Measurements from ENCODE around the gene LRRC37A3. TPM values are rescaled to one million over a fixed set of nuclear protein-coding genes. Genes with fewer than 3 reads are reported as not detected.
"Not testable (repeated sequence)": the region's sequence is repeated elsewhere in the genome, so short reads cannot be mapped to it uniquely, and the experiment has no call there.

The LRRC37A3 gene
- total RNA-seq, result 28.4 and 38.2 TPM in 2 replicates

DNA sequence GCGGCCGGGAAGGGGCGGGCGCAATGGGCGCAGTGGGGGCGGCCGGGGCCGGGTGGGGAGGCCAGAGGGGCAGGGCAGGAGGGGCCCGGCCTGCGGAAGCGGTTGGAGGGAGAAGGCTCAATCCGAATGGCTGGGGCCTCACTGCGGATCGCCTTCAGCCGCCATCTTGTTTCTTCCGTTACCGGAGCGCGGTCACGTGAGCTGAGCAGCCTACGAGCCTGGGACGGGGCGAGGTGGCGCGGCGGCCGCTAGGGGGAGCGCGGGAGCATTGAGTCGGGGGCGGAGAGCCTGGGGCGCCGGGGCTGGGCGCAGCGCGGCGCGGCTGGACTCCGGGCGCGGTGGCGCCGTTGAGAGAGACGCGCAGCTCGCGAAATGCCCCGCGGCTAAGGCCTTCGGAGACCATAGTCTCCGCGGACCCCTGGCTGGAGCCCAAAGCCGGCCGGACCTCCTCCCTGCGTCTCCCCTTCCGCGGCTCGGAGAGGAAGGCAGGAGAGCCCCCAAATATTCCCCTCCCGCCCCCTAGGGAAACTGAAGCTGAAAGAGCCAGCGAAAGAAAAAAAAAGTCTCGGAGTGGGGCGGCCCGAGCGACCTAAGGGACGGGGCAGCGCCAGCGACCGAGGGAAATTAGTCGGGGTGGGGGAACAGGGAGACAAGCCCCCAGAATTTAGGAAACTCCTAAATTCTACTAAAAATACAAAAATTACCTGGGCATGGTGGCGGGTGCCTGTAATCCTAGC is at the start of gene LRRC37A3:
Gene LRRC37A3, minus strand, starts transcription at position 190 of the 737 bp plus-strand sequence. CDS start 22,221 bp downstream, outside the sequence.
- H3K27me3 Mint-ChIP-seq; H3K9me3 Mint-ChIP-seq; H3K36me3 Mint-ChIP-seq (ENCODE audit: low read depth): not testable (repeated sequence)
- POLR2A ChIA-PET, result interaction anchor here (0.7 to 2.7 kb wide), 15 partner anchors 19 to 1177 kb away, joined by 3 to 17 read pairs (median 5); partner anchors contain the start of genes CEP95, DDX5 and GNA13
- Mint-ChIP-seq H3K27ac (peak within 1 kb of the TSS; percentile 92), H3K4me1 (peaks cover 47% of the 10 kb centered on the region), H3K4me3 (peak within 1 kb of the TSS; percentile 87)
- DNase-seq (peak; percentile 100), ATAC-seq (ENCODE audit: low read depth) (peak; percentile 92)
- intact Hi-C loops (cut with micrococcal nuclease), result loop anchor here (2.0 to 10.0 kb wide), 7 partner anchors 45 to 275 kb away; partner anchors contain the start of gene GNA13
- TF ChIP-seq, protein P1, sequence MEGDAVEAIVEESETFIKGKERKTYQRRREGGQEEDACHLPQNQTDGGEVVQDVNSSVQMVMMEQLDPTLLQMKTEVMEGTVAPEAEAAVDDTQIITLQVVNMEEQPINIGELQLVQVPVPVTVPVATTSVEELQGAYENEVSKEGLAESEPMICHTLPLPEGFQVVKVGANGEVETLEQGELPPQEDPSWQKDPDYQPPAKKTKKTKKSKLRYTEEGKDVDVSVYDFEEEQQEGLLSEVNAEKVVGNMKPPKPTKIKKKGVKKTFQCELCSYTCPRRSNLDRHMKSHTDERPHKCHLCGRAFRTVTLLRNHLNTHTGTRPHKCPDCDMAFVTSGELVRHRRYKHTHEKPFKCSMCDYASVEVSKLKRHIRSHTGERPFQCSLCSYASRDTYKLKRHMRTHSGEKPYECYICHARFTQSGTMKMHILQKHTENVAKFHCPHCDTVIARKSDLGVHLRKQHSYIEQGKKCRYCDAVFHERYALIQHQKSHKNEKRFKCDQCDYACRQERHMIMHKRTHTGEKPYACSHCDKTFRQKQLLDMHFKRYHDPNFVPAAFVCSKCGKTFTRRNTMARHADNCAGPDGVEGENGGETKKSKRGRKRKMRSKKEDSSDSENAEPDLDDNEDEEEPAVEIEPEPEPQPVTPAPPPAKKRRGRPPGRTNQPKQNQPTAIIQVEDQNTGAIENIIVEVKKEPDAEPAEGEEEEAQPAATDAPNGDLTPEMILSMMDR (IDR thresholded peaks at IDR 0.05), result peak; percentile 98
- CTCF ChIA-PET, result interaction anchor here (0.6 to 1.8 kb wide), 7 partner anchors 19 to 218 kb away, joined by 3 to 7 read pairs (median 5); partner anchors contain the start of gene RGS9

DNA sequence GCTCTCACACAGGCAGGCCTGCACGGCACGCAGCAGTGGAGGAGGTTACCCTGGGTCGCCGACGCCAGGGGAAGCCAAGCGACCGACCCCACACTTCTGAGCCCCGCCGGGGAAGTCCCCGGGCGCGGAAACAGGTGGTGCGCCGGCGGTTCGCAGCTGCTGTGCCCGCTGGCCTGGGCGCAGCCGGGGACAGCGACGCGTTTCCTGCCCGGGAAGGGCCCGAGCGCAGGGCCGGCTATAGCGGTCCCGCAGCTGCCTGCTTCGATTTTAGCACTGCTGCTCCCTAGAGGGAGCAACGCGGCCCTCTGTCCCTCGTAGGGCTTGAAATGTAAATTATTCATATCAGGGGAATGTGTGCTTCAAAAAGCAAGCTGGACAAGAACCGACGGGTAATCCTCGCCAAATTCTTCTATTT is 46.6 kb upstream of the LRRC37A3 start:
- Mint-ChIP-seq H3K4me1 (peaks cover 79% of the 10 kb centered on the region), H3K27ac (peak overlapping the region; percentile 73), H3K4me3 (peak overlapping the region; percentile 52)
- ATAC-seq (ENCODE audit: low read depth) (peak; percentile 91), DNase-seq (peak; percentile 86)
- not testable (repeated sequence) for H3K36me3 Mint-ChIP-seq (ENCODE audit: low read depth); H3K9me3 Mint-ChIP-seq; H3K27me3 Mint-ChIP-seq
- intact Hi-C loops (cut with micrococcal nuclease), result loop anchor here (1.0 to 10.0 kb wide), 7 partner anchors 9 to 1199 kb away; partner anchors contain the start of genes GNA13, LRRC37A3 and RGS9
- ChIA-PET CTCF (interaction anchor here (0.7 to 0.9 kb wide), 3 partner anchors 20 to 57 kb away, joined by 3 read pairs; no protein-coding TSS in a partner anchor), POLR2A (interaction anchor here (0.5 to 3.4 kb wide), 9 partner anchors 9 to 189 kb away, joined by 3 to 32 read pairs (median 4); partner anchors contain the start of genes GNA13 and LRRC37A3)

DNA sequence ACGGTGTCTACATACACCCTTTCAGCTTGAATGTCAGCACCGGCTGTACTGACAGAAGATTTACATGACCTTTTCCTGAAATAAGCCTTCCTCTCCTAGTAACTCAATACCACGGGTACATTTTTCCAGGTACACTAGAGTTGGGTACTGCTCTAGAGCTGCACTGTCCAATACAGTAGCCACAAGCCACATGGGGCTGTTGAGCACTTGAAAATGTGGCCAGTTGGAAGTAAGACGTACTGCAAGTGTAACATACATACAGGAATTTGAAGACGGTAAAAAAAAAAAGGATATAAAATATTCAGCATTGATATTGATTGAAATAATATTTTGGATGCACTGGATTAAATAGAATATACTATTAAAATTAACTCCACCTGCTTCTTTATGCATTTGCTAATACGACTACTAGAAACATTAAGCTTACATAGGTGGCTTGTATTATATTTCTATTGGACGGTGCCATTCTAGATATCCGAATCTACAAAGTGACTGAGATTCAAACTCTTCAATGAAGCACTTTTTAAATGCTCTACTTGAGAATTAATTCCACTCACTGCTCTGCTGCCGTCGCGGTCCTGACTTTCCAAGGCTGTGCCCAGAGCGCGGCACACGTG is 46.1 kb upstream of the LRRC37A3 start:
- DNase-seq; H3K27me3 Mint-ChIP-seq; H3K36me3 Mint-ChIP-seq (ENCODE audit: low read depth); ATAC-seq (ENCODE audit: low read depth); H3K9me3 Mint-ChIP-seq: not testable (repeated sequence)
- intact Hi-C loops (cut with micrococcal nuclease), result loop anchor here (2.0 to 10.0 kb wide), 2 partner anchors 47 to 1199 kb away; partner anchors contain the start of gene LRRC37A3
- ChIA-PET POLR2A (interaction anchor here (0.5 to 3.4 kb wide), 6 partner anchors 10 to 189 kb away, joined by 3 to 32 read pairs (median 13); partner anchors contain the start of gene GNA13), CTCF (interaction anchor here (0.7 to 1.0 kb wide), 4 partner anchors 20 to 135 kb away, joined by 3 to 9 read pairs (median 3); no protein-coding TSS in a partner anchor)
- Mint-ChIP-seq H3K27ac (peak overlapping the region; percentile 84), H3K4me3 (peak overlapping the region; percentile 32), H3K4me1 (peaks cover 75% of the 10 kb centered on the region)

DNA sequence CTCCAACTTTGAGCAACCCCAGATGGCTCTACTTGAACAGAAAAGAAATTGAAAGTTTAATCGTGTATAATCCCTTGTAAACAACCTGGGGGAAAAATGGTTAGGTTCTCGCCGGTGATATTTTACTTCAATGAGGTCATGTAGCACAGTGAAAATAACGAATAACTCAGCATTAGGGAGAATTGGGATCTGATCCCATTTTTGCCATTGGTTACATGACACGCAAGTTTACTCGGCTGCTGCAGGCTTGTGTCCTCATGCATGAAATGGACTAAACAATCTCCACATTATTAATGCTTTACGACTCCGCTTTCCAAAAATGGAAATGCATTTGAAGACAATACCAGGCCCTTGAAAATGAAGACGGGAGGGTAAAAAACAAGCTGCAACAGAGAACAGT is 45.5 kb upstream of the LRRC37A3 start:
- no peak for DNase-seq
- Mint-ChIP-seq H3K27me3 (no peaks in the 10 kb centered on the region), H3K27ac (peak overlapping the region; percentile 84), H3K4me1 (peaks cover 72% of the 10 kb centered on the region), H3K9me3 (no peaks in the 10 kb centered on the region), H3K4me3 (peak overlapping the region; percentile 24), H3K36me3 (ENCODE audit: low read depth) (no peaks in the 10 kb centered on the region)
- POLR2A ChIA-PET, result interaction anchor here (1.5 to 3.4 kb wide), 6 partner anchors 10 to 136 kb away, joined by 5 to 32 read pairs (median 13); partner anchors contain the start of gene GNA13
- TF ChIP-seq, protein P1 (IDR thresholded peaks at IDR 0.05), result no peak
- ATAC-seq (ENCODE audit: low read depth), result no peak
- CTCF ChIA-PET, result interaction anchor here (0.9 to 1.0 kb wide), 3 partner anchors 21 to 173 kb away, joined by 3 to 9 read pairs (median 3); partner anchors contain the start of gene RGS9
- intact Hi-C loops (cut with micrococcal nuclease), result loop anchor here (2.0 to 10.0 kb wide), 2 partner anchors 46 to 1200 kb away; partner anchors contain the start of gene LRRC37A3

DNA sequence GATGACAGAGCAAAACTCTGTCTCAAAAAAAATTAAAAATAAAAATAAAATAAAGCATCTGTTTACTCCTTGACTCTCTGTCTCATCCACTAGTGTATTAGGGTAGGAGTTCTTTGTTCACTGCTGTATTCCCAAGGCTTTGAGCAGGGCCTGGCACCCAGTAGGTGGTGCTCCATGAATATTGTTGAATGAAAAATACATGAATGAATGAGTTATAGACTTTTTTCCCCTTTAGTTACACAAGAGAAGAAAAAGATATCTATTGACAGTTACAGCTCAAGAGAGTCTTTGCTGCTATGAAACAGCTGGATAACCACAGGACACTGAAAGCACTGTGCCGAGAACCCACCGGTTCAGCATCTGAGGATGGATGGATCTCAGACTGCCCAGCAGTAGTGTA is 44.5 kb upstream of the LRRC37A3 start:
- intact Hi-C loops (cut with micrococcal nuclease), result loop anchor here (2.0 to 10.0 kb wide), 3 partner anchors 45 to 1201 kb away; partner anchors contain the start of gene LRRC37A3
- H3K9me3 Mint-ChIP-seq; ATAC-seq (ENCODE audit: low read depth); H3K27me3 Mint-ChIP-seq; H3K4me3 Mint-ChIP-seq; H3K36me3 Mint-ChIP-seq (ENCODE audit: low read depth); DNase-seq: not testable (repeated sequence)
- peak overlapping the region; percentile 35 for H3K27ac Mint-ChIP-seq
- ChIA-PET POLR2A (interaction anchor here (1.1 to 3.1 kb wide), 4 partner anchors 11 to 137 kb away, joined by 3 to 32 read pairs (median 6); no protein-coding TSS in a partner anchor), CTCF (interaction anchor here (0.7 to 1.0 kb wide), 2 partner anchors 137 to 174 kb away, joined by 3 read pairs; partner anchors contain the start of gene RGS9)
- H3K4me1 Mint-ChIP-seq, result peaks cover 64% of the 10 kb centered on the region

DNA sequence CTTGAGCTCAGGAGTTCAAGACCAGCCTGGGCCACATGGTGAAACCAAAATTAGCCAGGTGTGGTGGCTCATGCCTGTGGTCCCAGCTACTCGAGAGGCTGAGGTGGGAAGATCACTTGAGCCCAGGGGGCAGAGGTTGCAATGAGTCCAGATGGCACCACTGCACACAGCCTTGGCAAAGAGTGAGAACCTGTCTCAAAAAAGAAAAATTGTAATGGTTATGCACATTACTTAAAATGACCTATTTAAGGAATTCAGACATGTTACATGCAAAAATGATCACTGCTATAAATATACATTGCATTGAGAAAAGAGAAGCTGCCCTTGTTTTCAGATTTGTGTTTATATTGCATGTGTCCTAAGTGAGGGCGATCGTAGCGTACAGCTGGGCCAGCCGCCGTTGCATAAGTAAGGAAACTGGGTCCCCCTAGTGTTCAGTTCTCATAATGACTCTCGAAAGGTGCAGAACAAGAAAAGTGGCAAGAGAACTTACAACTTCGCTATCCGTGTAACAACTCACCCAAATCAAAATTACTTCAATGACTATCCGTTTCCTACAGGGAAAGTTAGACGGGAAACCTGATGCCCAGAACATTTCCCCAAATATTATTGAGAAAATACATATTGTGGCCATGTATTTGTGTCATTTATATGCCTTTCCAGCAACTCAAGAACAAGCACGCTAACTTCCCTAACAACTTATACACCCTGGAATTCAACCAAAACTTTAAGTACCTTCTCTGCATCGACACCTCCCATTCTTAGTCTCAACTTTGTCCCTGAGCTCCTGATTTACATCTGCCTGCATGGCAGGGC is 42.5 kb upstream of the LRRC37A3 start:
- ATAC-seq (ENCODE audit: low read depth), result peak; percentile 38
- ChIA-PET POLR2A (interaction anchor here (0.6 to 1.0 kb wide), 3 partner anchors 13 to 189 kb away, joined by 3 to 6 read pairs (median 3); no protein-coding TSS in a partner anchor), CTCF (interaction anchor here (0.7 to 2.7 kb wide), 10 partner anchors 17 to 300 kb away, joined by 3 to 14 read pairs (median 6); partner anchors contain the start of genes LRRC37A3, RGS9 and SMURF2)
- H3K9me3 Mint-ChIP-seq; H3K36me3 Mint-ChIP-seq (ENCODE audit: low read depth); DNase-seq; H3K27me3 Mint-ChIP-seq; H3K27ac Mint-ChIP-seq: not testable (repeated sequence)
- intact Hi-C loops (cut with micrococcal nuclease), result loop anchor here (1.0 to 10.0 kb wide), 6 partner anchors 35 to 1203 kb away; partner anchors contain the start of gene RGS9
- H3K4me1 Mint-ChIP-seq, result peaks cover 49% of the 10 kb centered on the region
- peak overlapping the region; percentile 36 for H3K4me3 Mint-ChIP-seq
